SK-N-SH (cell line): Measurements from ENCODE around the gene KRT9. TPM values are rescaled to one million over a fixed set of nuclear protein-coding genes. Genes with fewer than 3 reads are reported as not detected.

Source experiments
- CTCF ChIA-PET: fragments of 300-600, 350-600 bp; formaldehyde crosslinking; extraction: SDS; loops from one replicate; lab custom pipeline; 2021; lab: Yijun Ruan, JAX
- POLR2A ChIA-PET: fragments of 350-600 bp; sonication (Branson Sonifier 250); formaldehyde crosslinking; extraction: SDS; loops from one replicate; lab custom pipeline; 2020; ENCODE audit warnings: antibody characterized with exemption, inconsistent platforms; lab: Yijun Ruan, JAX
- DNase-seq: peaks from one replicate; pipeline ENCODE4 v3.0.0; 2012
- H2AFZ ChIP-seq: fragments of 200-600 bp; sonication (generic); 2 replicates; pipeline ENCODE4 v1.8.1; 2016; ENCODE audit warnings: antibody characterized with exemption, mild to moderate bottlenecking, low read depth
- H3F3A ChIP-seq: fragments of 200-600 bp; sonication (generic); replicated peaks from 2 replicates; pipeline ENCODE3; 2016; ENCODE audit warnings: antibody characterized with exemption, mild to moderate bottlenecking; ENCODE audit not compliant: insufficient read depth
- H3K27ac ChIP-seq, 2 experiments: fragments of 200-500 bp in 1 of 2; fragments of 200-600 bp in 1 of 2; sonication (Bioruptor generic) in 1 of 2; sonication (generic), shearing (Covaris generic) in 1 of 2; 2 replicates each; pipeline versions ENCODE4 v1.5.1 to v1.6.1; 2014 to 2016; ENCODE audit warnings: low read depth in 2 of 2, inconsistent platforms in 1 of 2, low read length in 1 of 2, mild to moderate bottlenecking in 1 of 2, mixed read lengths in 1 of 2
- H3K27me3 ChIP-seq: fragments of 200-600 bp; sonication (generic), shearing (Covaris generic); 2 replicates; pipeline ENCODE4 v1.6.1; 2016; ENCODE audit warnings: mixed run types; ENCODE audit not compliant: insufficient read depth
- H3K36me3 ChIP-seq, 2 experiments: fragments of 200-500 bp in 1 of 2; fragments of 200-600 bp in 1 of 2; sonication (Bioruptor generic) in 1 of 2; sonication (generic) in 1 of 2; replicated peaks in 1 of 2; 2 replicates each; pipeline versions ENCODE3 to v1.5.1; 2014 to 2016; ENCODE audit warnings: low read length in 1 of 2, mild to moderate bottlenecking in 1 of 2; ENCODE audit not compliant: insufficient read depth in 2 of 2, control insufficient read depth in 1 of 2
- H3K4me1 ChIP-seq, 2 experiments: fragments of 200-500 bp in 1 of 2; fragments of 200-600 bp in 1 of 2; sonication (Bioruptor generic) in 1 of 2; sonication (generic), shearing (Covaris generic) in 1 of 2; 2 replicates each; pipeline versions ENCODE4 v1.5.1 to v1.6.1; 2014 to 2016; ENCODE audit warnings: low read depth in 1 of 2, low read length in 1 of 2, mixed run types in 1 of 2; ENCODE audit not compliant: insufficient read depth in 2 of 2, control insufficient read depth in 1 of 2
- H3K4me2 ChIP-seq: fragments of 200-600 bp; sonication (generic), shearing (Covaris generic); 2 replicates; pipeline ENCODE4 v1.6.1; 2017; ENCODE audit warnings: mixed run types
- H3K4me3 ChIP-seq, 2 experiments: fragments of 200-500 bp in 1 of 2; fragments of 200-600 bp in 1 of 2; sonication (Bioruptor generic) in 1 of 2; sonication (generic), shearing (Covaris generic) in 1 of 2; 2 replicates each; pipeline versions ENCODE4 v1.5.1 to v1.8.1; 2014 to 2016; ENCODE audit warnings: low read depth in 2 of 2, inconsistent platforms in 1 of 2, low read length in 1 of 2, mild to moderate bottlenecking in 1 of 2, mixed read lengths in 1 of 2, moderate library complexity in 1 of 2
- H3K79me2 ChIP-seq: fragments of 200-600 bp; sonication (generic); 2 replicates; pipeline ENCODE4 v1.8.1; 2017; ENCODE audit warnings: mild to moderate bottlenecking; ENCODE audit not compliant: insufficient read depth
- H3K9ac ChIP-seq: fragments of 200-600 bp; sonication (generic); 2 replicates; pipeline ENCODE4 v1.6.1; 2017; ENCODE audit warnings: mixed run types
- H3K9me2 ChIP-seq: fragments of 200-600 bp; sonication (generic); 2 replicates; pipeline ENCODE4 v1.6.1; 2017; ENCODE audit warnings: mixed run types
- H3K9me3 ChIP-seq: fragments of 200-600 bp; sonication (generic); 2 replicates; pipeline ENCODE4 v1.6.1; 2017; ENCODE audit warnings: mixed run types, mild to moderate bottlenecking, moderate library complexity
- H4K20me1 ChIP-seq: fragments of 200-600 bp; sonication (generic); 2 replicates; pipeline ENCODE4 v1.6.1; 2017; ENCODE audit warnings: mild to moderate bottlenecking, mixed run types; ENCODE audit not compliant: insufficient read depth
- CHD2 ChIP-seq: fragments of 150-350 bp; IDR thresholded peaks from 2 replicates; pipeline ENCODE4 v1.6.1; 2018; ENCODE audit warnings: low read length; ENCODE audit not compliant: partially characterized antibody
- ELF1 ChIP-seq: IDR thresholded peaks from 2 replicates; pipeline ENCODE4 v1.4.0; 2012
- EP300 ChIP-seq, 2 experiments: IDR thresholded peaks; 2 replicates each; pipeline versions ENCODE4 v1.4.0 to v1.6.1; 2012; ENCODE audit warnings: borderline replicate concordance in 1 of 2, low read depth in 1 of 2, low read length in 1 of 2
- FOSL2 ChIP-seq: IDR thresholded peaks from 2 replicates; pipeline ENCODE4 v1.4.0; 2012; ENCODE audit warnings: low read depth, mild to moderate bottlenecking, moderate library complexity, borderline replicate concordance
- FOXM1 ChIP-seq: IDR thresholded peaks from 2 replicates; pipeline ENCODE4 v1.4.0; 2012; ENCODE audit warnings: low read depth, mild to moderate bottlenecking
- GABPA ChIP-seq: IDR thresholded peaks from 2 replicates; pipeline ENCODE4 v1.4.0; 2012; ENCODE audit warnings: low read depth, mild to moderate bottlenecking
- MAX ChIP-seq: IDR thresholded peaks from 2 replicates; pipeline ENCODE4 v1.4.0; 2012; ENCODE audit warnings: low read depth
- MEF2A ChIP-seq: IDR thresholded peaks from 2 replicates; pipeline ENCODE4 v1.4.0; 2012; ENCODE audit warnings: low read depth, borderline replicate concordance
- MXI1 ChIP-seq: IDR thresholded peaks from 2 replicates; pipeline ENCODE4 v1.6.1; 2012; ENCODE audit warnings: mild to moderate bottlenecking, low read depth, low read length, improper control_type of control experiment
- NRF1 ChIP-seq: IDR thresholded peaks from 2 replicates; pipeline ENCODE4 v1.6.1; 2012; ENCODE audit warnings: low read depth, mild to moderate bottlenecking, low read length
- PBX3 ChIP-seq: IDR thresholded peaks from 2 replicates; pipeline ENCODE4; 2012
- POLR2AphosphoS5 ChIP-seq: IDR thresholded peaks from 2 replicates; pipeline ENCODE4 v1.6.1; 2012; ENCODE audit warnings: low read depth, low read length
- RAD21 ChIP-seq: IDR thresholded peaks from 2 replicates; pipeline ENCODE4 v1.6.1; 2012; ENCODE audit warnings: mild to moderate bottlenecking, low read length
- RCOR1 ChIP-seq: fragments of 150-350 bp; IDR thresholded peaks from 2 replicates; pipeline ENCODE4 v1.6.1; 2017; ENCODE audit warnings: antibody characterized with exemption, low read length
- SMC3 ChIP-seq: IDR thresholded peaks from 2 replicates; pipeline ENCODE4 v1.6.1; 2012; ENCODE audit warnings: low read depth, low read length, improper control_type of control experiment
- TAF1 ChIP-seq: IDR thresholded peaks from 2 replicates; pipeline ENCODE4 v1.6.1; 2012; ENCODE audit warnings: low read depth, mild to moderate bottlenecking, low read length, moderate library complexity, borderline replicate concordance
- WGBS: methylation state at CpG from one replicate; pipeline ENCODE4 v1.1.6; 2017; ENCODE audit warnings: low lambda C conversion rate; 5-methylcytosine and 5-hydroxymethylcytosine counted together
- polyA plus RNA-seq, 3 experiments: library from polyadenylated mRNA; depleted of rRNA; stranded (reverse); fragments of >200 nt; gene quantifications; 2 replicates each; pipeline ENCODE4 v1.2.3, GENCODE V29; 2012

Gene KRT9
- polyA plus RNA-seq, 1 of the 3 experiments (the other 2 are of a cell fraction): not detected

- peak; percentile 53 for DNase-seq
These were observed 42.4 kb downstream of the KRT9 start for GRCh38 chr17:41529491-41529915.

GRCh38 chr17:41528959-41529353 is 42.9 kb downstream of the KRT9 start:
- no peaks in the 10 kb centered on the region for H3K9me3 ChIP-seq
- peak overlapping the region; percentile 94 to 99 for H3K27ac ChIP-seq
- H3F3A ChIP-seq: peaks cover 17% of the 10 kb centered on the region
- ChIA-PET CTCF (interaction anchor here (1.0 to 10.6 kb wide), 6 partner anchors 8 to 119 kb away, joined by 3 to 144 read pairs (median 10); no protein-coding TSS in a partner anchor), POLR2A (interaction anchor here (1.6 to 2.8 kb wide), 4 partner anchors 9 to 160 kb away, joined by 4 to 30 read pairs (median 10); partner anchors contain the start of gene KRT15)
- H3K9ac ChIP-seq: peak overlapping the region; percentile 52; the same call in 1 of the 2 replicates
- H2AFZ ChIP-seq: peak overlapping the region; percentile 53; the same call in 1 of the 2 replicates
- H3K4me3 ChIP-seq: no peak overlapping the region
- H3K36me3 ChIP-seq: no peaks in the 10 kb centered on the region
- 91% methylated on average over 10 of the region's 10 CpGs for WGBS
- H3K4me2 ChIP-seq: peak overlapping the region; percentile 64
- DNase-seq: no peak
- H3K9me2 ChIP-seq: no peaks in the 10 kb centered on the region
- no peaks in the 10 kb centered on the region for H3K27me3 ChIP-seq
- no peaks in the 10 kb centered on the region for H3K79me2 ChIP-seq
- TF ChIP-seq NRF1 (no peak), FOSL2 (no peak), ELF1 (no peak), PBX3 (no peak), FOXM1 (no peak), RAD21 (no peak)
- peaks cover 31 to 49% of the 10 kb centered on the region in 2 experiments for H3K4me1 ChIP-seq
- no peaks in the 10 kb centered on the region for H4K20me1 ChIP-seq

More at GRCh38 chr17:41529491-41529915, 42.4 kb downstream of the KRT9 start:
- Histone ChIP-seq H3K4me3 (no peak overlapping the region), H3K9me2 (no peaks in the 10 kb centered on the region), H3K4me2 (peak overlapping the region; percentile 64), H3K9me3 (no peaks in the 10 kb centered on the region), H2AFZ (peak overlapping the region; percentile 53; the same call in 1 of the 2 replicates), H3K4me1 (peaks cover 25 to 43% of the 10 kb centered on the region in 2 experiments), H3F3A (peaks cover 17% of the 10 kb centered on the region), H3K79me2 (no peaks in the 10 kb centered on the region), H4K20me1 (no peaks in the 10 kb centered on the region), H3K27ac (peak overlapping the region; percentile 94 to 99), H3K9ac (peak overlapping the region; percentile 52), H3K36me3 (no peaks in the 10 kb centered on the region), H3K27me3 (no peaks in the 10 kb centered on the region)
- TF ChIP-seq GABPA (no peak), POLR2AphosphoS5 (no peak), EP300 (IDR thresholded peaks at IDR 0.05; ENCODE audit: borderline replicate concordance in 1 of 2, low read depth in 1 of 2, low read length in 1 of 2) (no peak), MXI1 (no peak), MEF2A (no peak), TAF1 (no peak), RCOR1 (no peak), CHD2 (no peak), SMC3 (no peak), MAX (no peak), RAD21 (no peak)
- CTCF ChIA-PET: interaction anchor here (1.0 to 10.6 kb wide), 10 partner anchors 8 to 159 kb away, joined by 3 to 144 read pairs (median 8); partner anchors contain the start of gene EIF1
- POLR2A ChIA-PET: interaction anchor here (1.2 to 2.8 kb wide), 7 partner anchors 9 to 160 kb away, joined by 4 to 30 read pairs (median 6); partner anchors contain the start of gene KRT15
- 55% methylated on average over 3 of the region's 5 CpGs for WGBS
